ELF-1 (cell line): ENCODE data around the gene GSG1L.
A peak's percentile ranks its signal among the peaks of the same experiment; 100 is the strongest.

ENCODE experiments used
- DNase-seq: peaks from one replicate; pipeline ENCODE4 v3.0.0-alpha.2; 2016; ENCODE audit warnings: low read depth, low spot score

Gene GSG1L

DNA sequence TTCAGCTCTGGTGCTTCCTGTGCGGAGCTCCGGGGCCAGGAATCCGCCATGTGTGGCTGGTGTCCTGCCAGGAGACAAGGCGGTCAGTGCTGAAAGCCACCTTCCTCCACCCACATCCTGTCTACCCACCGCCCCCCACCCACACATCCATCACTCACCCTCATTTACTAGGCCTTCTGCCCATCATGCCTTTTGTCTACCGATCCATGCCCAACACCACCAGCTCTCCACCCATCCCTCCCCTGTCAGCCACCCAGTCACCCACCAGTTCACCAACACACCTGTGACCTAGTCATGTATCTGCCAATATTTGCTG lies 272.2 kb downstream of the GSG1L start:
- DNase-seq, result no peak

DNA sequence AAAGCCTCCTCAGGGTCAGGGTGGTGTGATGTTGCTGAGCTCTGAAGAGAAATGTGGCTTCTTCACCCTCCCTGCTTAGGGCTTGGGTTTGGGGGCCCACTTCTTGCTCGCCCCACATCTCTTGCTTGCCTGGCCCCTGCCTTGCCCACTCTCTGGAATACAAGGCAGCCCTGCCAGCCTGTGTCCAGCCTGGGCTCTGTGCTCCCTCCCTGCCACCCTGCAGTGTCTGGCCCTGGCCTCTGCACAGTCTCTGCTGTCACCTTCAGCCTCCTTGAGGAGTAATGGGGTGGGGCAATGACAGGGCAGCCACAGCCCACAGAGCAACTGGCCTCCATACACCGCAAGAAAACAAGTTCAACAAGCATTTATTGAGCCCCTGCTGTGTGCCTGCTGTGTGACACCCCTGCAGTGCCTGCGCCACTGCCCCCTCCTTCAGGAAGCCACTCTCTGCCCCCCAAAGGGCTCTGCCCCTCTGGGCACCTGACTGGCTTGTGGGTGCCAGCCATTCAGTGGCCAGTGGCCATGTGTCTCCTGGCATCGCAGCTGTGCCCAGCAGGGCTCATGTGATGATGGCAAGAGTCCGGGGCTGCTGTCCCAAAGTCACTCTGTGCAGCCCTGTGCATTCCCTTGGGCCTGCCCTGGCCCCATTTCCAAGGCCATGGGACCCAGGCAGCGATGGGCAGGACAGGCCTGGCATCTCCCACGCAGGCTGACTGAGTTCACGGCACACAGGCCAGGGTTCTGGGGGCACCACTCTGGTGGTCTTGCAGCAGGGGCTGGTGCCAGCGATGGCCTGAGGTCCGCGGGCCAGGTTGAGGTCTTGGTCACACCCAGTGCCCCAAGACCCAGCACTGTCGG lies 272.7 kb downstream of the GSG1L start:
- DNase-seq, result no peak

DNA sequence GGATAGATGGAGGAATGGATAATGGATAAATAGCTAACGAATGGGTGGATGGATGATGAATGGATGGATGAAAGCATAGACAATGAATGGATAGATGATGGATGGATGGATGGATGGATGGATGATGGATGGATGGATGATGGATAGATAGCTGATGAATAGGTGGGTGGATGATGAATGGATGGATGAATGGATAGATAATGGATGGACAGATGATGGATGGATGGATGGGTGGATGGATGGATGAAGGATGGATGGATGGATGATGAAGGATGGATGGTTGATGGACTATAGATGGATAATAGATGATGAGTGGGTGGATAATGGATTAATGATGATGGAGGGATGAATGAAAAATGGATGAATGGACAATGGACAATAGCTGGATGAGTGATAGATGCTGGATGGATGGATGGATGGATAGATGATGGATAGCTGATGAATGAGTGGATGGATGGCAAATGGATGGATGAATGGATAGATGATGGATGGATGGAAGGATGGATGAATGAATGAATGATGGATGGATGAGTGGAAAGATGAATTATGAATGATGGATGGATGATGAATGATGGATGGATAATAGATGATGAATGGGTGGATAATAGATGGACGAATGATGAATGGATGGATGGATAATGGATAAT lies 273.8 kb downstream of the GSG1L start:
- no peak for DNase-seq

DNA sequence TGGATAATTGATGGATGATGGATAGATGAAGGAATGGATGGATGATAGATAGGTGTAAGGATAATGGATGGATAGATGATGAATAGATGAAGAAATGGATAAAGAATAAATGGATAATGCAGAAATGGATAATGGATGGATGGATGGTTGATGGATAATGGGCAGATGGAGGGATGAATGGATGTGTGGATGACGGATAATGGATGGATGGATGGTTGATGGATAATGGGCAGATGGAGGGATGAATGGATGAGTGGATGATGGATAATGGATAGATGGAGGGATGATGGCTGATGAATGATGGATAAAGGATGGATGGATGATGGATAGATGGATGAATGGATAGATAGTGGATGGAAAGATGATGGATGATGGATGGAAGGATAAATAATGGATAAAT lies 274.4 kb downstream of the GSG1L start:
- no peak for DNase-seq

DNA sequence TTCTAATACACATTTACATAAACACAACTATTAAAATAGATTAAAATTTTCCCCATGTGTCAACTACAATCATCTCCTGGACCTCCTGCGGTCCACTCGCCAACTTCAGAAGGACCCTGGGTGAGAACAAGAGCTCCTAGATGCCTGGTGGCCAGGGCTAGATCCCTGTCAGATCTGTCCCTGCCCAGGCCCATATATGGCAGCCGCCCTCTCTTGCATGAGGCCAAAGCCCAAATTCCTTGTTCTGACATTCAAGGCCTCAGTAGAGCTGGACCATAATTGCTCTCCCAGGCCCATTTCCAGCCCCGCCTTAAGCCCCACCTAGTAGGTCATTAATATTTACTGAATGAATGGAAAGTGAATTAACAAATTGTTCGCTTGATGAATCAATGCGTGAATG lies 275.8 kb downstream of the GSG1L start:
- DNase-seq, result no peak

DNA sequence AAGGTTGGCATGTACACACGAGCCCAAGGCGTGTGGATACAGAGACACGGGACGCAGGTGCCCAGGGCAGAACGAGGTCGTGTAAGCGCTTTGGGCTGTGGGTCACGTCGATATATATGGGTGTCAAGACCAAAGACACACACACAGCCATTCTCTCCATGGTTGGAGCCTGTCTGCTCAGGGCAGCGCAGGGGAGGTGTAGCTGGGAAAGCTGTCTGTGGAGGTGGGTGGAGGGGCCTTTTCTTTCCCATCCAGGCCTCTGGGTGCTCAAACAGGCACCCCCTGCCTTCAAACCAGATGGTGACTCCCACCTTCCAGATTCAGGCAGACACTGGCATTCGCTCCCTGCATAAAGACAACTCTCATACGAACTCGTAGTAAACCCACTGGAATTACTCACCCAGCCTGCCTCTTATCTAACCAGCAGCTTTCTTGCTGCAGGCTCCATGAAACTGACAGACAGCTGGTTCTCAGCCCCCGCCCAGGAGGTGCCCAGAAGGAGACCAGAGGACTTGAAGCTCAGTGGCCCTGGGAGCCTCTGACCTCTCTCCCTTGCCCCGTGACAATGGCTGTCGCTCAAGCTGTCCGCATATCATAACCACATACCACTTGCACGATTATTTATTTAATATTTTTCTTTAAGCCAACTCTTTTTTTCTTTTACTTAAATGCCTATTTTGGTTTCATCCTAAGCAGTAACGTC lies 276.4 kb downstream of the GSG1L start:
- DNase-seq, result no peak

DNA sequence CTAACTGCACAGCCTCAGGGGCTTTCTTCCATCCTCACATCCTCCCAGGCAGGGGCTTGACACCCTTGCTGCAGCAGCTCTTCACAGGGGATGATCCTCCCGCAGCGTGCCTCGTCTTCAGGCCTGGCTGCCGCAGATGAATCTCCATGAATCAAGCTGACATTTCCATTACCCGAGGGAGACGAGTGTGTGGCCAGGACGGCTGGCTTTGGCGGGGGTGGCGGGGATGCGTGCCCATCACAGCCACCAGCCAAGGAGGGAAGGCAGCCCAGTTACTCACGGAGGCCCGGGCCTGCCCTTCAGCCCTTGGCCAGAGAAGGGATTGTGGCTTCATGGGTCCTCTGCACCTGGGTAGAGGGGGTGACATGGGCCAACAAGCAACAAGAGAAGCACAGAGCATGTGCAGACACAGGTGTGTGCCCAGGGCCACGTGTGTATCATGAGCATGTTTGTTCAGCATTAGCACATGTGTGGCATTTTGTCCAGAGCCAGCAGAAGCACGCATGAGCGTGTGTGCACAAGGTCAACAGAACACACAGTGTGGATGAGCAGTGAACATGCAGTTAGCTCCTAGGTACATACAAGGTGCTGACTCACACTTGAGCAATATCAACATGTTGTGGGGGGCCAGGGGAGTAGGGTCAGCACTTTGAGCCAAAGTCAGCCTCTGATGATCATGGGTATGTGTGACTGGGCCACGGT lies 277.1 kb downstream of the GSG1L start:
- DNase-seq, result no peak

DNA sequence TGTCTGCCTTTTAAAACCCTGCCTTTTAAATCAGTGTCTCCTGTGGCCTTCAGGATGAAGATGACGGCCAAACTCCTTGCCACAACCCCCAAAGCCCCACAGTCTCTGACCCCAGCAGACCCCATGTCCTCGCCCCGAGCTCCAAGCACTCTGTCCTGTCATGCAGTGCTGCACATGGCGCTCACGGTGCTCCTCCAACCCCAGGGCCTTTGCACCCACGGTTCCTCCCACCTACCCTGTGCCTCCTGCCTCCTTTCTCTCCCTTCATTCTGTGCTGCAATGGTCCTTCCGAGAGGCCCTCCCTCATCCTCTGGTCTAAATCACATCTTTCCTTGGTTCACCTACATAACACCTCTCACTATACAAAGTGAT lies 278.2 kb downstream of the GSG1L start:
- no peak for DNase-seq

DNA sequence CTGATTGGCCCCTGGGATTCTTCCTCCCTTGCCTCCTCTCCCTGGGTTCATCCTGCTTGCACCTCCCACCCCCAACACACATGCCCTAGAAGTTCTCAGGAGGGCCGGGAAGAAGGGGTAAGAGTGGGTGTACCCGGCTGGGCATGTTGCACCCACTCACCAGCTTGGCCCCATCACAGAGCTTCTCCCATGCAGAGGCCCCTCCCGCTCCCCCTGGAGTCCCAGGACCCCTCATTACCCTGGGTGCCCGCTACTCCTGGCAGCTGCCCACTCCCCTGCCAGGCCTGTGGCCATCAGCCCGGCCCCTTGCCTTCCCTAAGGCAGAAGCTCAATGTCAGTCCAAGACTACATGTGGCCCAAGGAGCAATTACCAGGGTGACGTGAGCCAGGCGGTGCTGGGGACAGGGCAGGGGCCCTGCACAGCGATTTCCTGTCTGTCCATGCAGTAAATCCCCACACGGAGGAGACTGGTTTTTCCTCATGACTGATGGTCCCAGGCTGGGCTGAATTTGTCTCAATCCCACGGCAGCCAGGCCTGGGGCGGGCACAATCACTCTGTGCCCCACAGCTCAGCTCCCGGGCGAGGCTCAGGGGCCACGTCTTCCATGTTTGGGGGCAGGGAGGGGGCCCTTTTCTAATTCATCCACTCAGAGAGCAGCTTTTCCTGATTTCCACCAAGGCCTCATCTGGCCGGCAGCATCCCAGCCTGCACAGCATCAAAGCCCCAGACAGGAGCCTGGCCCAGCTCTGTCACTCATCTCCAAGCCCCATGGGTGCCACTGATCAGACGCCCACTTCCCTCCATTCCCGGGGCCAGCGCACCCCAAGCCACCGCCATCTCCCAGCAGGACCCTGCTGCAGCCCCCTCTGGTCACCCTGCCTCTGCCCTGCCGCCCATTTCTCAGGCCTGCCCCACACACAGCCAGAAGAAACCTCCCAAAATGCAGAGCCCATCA lies 278.9 kb downstream of the GSG1L start:
- DNase-seq, result no peak

DNA sequence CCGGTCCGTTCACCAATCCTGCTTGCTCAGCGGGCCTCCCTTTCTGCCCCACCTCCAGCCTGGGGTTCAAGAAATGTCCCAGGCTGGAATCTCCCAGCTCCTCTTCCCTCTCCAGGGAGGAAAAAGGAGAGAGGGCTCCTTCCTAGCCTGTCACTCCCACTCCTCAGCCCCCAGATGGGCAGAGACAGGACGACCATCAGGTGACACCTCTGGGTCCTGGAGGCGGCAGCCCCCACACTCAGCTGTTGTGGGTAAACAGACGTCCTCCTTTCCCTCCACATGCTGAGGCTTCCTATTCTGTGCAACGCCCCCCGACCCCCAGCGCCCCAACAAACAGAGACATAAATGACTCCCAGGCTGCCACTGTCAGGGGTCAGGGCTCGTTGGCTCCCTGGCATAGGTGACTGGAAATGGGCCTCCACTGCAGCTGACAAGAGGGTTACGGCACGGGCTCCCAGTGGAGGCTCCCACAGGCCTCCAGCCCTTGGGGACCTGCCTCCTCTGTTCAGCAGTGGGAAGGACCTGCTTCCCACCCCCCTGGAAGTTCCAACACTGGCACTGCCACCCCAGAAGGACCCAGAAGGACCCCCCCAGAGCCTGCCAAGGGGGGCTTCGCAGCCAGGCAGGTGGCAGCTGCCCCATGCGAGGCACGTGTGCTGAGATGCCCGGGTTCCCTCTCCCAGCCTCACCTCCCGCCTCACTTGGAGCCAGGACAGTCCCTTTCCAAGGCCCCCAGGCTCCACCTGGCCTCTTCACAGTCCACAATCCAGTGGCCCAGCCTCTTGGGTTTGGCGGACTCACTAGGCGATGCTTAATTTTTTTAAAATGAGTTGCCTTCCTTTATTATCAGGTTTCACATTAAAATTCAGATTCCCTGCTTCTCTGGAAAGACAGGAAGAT lies 281.3 kb downstream of the GSG1L start:
- no peak for DNase-seq

DNA sequence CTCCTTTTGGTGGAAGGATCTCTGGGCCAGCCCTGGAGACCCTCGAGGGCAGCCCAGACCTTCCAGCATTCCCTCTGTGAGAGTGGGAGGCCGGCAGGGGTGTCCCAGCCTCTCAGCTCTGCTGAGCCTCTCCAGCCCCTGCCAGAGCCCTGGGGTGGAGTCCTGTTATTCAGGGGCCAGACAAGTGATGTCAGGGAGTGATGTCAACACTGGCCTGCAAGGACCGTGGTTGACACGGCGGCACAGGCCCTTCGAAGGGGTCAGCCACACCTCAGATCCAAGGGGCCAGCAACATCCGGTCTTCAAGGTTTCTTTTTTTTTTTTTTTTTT lies 282.4 kb downstream of the GSG1L start:
- no peak for DNase-seq

DNA sequence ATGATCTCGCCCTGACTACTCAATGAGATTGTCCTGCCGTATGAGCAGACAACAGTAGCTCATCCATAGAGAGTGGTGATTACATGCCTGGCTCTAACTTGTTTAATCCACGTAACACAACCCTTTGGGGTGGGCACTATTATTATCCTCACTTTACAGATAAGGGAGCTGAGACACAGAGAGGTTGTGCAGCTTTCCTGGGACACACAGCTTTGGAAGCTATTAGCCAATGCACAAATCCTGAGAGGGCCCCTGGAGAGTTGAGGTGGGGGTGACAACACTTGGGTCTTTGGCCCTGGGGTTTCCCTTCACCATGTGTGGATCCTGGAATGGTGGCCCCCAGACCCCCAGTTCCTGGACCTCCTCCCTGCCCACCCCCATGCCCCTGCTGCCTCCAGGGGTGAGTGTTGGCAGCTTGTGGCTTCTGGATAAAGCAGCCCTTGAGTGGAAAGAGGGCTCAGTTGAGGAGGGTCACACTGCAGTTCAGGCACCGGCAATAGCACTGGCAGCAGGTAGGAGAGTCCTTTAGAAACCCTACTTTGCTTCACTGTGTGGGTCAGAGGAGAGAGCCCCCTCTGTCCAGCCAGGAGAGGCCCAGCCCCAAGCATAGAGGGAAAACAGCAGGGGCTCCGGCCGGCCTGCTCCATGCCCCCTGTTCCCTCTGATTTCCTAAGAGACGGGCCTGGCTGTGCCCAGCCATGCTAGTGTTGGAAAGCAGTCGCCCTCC lies 282.9 kb downstream of the GSG1L start:
- DNase-seq, result no peak

DNA sequence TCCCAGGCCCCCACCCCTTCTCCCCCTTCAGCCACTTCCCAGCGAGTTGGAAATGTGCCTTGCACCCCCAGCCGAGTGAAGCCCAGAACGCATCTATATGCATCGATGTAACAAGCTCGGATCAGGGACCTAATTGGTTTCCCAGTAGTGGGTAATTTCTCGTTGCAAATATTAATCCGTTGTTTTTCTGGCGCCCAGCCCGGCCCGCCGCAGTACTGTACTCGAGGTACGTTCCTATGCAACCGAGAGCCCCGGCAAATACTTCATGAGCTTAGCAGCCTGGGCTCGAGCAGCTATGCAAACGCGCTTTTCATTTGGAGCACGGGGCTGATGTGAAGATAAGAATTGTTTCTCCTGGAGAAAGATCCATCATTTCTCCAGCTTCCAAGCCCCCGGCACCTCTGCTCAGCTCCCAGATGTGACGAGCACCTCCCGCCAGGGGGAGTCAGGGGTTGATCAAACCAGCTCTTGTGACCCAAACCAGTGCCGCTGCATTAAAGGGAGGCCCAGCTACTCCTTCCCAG lies 283.8 kb downstream of the GSG1L start:
- peak; percentile 75 for DNase-seq

DNA sequence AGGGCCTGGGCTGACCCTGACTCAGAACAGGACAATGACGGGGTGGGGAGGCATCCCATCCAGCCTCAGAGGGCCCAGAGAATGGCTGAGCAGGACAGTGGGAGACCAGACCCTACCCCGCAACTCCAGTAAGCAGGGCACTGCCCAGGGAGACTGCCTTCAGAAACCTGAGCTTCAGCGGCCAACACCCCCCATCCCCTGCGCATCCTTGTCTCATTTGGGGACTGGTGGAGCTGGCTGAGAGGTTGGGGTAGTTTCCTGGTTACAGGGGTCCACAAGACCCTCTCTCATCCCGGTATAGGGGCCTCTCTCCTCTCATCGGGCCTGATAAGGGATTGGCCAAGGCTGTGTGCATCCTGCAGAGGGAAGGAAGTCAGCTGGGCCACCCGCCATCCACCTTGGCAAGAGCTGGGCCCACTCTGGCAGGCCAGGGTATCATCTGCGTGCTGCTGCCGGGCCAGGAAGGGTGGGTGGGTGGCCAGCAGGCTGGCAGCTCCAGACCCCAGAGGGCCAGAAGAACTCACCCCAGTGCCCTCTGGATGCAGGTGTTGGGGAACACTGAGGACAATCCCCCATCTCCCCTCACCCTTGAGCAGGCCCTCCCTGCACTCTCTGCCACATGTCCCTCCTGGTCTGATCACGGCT lies 284.5 kb downstream of the GSG1L start:
- DNase-seq, result no peak

DNA sequence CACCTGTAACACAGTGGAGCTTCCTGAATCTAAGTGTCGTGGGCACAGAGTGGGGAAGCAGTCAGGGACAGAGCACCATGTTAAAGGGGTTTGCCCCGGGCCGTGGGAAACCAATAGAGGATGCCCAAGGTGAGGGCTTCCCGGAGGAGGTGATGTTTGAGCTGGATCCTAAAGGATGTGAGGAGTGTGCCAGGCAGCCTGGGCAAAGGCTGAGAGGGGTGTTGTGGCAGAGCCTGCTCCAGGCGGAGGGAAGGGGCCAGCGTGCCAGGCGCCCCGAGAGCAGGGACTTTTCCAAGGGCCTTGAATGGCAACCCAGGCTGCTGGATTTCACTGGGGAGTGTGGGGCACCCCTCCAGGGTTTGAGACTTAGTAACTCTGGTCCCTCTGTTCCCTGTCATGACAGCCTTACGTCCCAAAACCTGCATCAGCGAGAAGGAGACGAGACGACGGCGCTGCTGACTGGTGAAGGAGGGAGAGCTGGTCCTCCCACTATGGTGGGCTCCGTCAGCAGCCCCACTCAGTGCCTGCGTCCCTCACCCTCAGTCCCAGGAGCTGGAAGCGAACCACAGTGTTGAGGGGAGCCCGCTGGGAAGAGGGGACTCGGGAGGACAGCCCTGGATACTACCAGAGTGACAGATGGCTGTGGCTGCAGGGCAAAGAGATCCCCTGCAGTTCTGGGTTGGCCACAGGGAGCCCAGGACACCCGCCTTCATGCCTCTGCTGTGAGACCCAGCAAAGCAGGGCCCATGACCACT lies 285.2 kb downstream of the GSG1L start:
- no peak for DNase-seq

DNA sequence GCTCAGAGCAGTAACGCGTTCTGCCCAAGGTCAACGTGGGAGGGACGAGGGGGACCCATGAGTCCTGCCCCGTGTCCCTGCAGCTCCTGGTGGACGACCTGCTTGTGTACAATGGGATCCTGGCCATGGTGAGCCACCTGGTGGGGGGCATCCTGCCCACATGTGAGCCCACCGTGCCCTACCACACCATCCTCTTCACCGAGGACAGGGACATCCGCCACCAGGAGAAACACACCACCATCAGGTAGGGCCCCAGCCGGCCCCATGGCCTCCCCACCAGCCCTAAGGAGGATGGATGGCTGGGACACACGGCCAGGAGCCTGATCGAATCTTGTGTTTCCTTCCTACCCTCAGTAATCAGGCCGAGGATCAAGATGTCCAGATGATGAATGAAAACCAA lies 286.0 kb downstream of the GSG1L start:
- DNase-seq, result no peak

DNA sequence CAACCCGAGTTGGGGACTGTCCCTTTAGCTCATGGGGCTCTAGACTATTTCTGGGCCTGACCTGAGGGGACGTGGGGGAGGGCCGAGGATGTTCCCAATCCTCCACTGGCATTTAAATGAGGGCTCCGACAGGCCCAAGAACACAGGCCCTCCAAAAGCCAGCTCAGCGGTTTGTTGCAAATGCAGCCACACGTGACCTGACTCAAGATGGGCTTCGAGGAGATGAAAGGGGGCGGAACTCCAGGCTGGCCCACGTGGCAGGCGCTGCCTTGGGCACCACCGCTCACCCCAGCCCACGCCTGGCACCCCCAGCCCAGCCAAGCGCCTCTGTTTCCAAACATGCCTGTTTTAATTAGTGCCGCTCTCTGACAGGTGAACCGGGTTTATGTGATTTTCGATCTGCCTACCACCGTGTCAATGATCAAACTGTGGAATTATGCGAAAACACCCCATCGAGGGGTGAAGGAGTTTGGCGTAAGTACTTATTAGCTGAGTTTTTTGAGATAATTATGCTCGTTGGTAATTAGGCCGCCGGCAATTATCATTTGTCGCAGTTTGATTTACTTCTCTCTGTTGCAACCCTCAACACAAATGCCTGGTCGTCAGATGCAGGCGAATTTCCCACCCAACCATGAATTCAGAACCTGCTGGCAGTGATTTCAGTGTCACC lies 286.8 kb downstream of the GSG1L start:
- DNase-seq, result no peak

DNA sequence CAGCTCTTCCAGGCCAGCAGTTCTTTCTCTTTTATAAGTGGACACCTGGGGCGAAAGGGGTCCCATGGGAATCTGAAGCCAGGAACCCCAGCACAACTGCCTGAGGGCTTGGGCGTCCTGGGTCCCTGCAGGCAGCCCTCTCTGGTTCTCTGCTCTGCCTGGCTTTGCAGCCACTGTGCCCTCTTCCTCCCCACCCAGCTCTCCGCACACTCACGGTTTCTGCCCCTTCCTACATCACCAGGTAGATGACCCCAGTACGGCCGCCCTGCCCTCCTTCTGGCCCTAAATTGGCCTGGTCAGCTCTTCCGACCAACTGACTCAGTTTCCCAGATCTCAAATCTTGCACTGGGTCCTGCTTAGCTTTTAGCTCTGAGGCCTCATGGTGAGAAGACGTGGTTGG lies 288.3 kb downstream of the GSG1L start:
- DNase-seq, result no peak
